ENCODE data around the gene PTPRR.

Gene PTPRR

GRCh38 chr12:70910666-70911065 lies 9.9 kb downstream of the PTPRR start:
- no peak for DNase-seq (ENCODE audit: low read depth)

- no peak for DNase-seq (ENCODE audit: low read depth)
These were observed 11.6 kb downstream of the PTPRR start for GRCh38 chr12:70908978-70909377.

- DNase-seq (ENCODE audit: low read depth): no peak
These were observed 13.1 kb downstream of the PTPRR start for GRCh38 chr12:70907412-70907811.

- no peak for DNase-seq (ENCODE audit: low read depth)
These were observed 24.6 kb downstream of the PTPRR start for GRCh38 chr12:70895956-70896355.

- DNase-seq (ENCODE audit: low read depth): no peak
These were observed 27.9 kb downstream of the PTPRR start for GRCh38 chr12:70892593-70892992.

- no peak for DNase-seq (ENCODE audit: low read depth)
These were observed 29.4 kb downstream of the PTPRR start for GRCh38 chr12:70890895-70891832.

GRCh38 chr12:70885956-70886355 lies 34.6 kb downstream of the PTPRR start:
- no peak for DNase-seq (ENCODE audit: low read depth)

GRCh38 chr12:70883855-70884254 lies 36.7 kb downstream of the PTPRR start:
- DNase-seq (ENCODE audit: low read depth): no peak

- no peak for DNase-seq (ENCODE audit: low read depth)
These were observed 39.8 kb downstream of the PTPRR start for GRCh38 chr12:70880744-70881143.

GRCh38 chr12:70876952-70877351 lies 43.6 kb downstream of the PTPRR start:
- DNase-seq (ENCODE audit: low read depth): no peak

GRCh38 chr12:70875628-70876027 lies 44.9 kb downstream of the PTPRR start:
- DNase-seq (ENCODE audit: low read depth): no peak

- no peak for DNase-seq (ENCODE audit: low read depth)
These were observed 65.5 kb downstream of the PTPRR start for GRCh38 chr12:70854881-70855568.

- DNase-seq (ENCODE audit: low read depth): no peak
These were observed 66.4 kb downstream of the PTPRR start for GRCh38 chr12:70854138-70854537.

- DNase-seq (ENCODE audit: low read depth): no peak
These were observed 67.2 kb downstream of the PTPRR start for GRCh38 chr12:70853326-70853725.

- DNase-seq (ENCODE audit: low read depth): no peak
These were observed 68.0 kb downstream of the PTPRR start for GRCh38 chr12:70852416-70853150.

GRCh38 chr12:70849265-70849960 lies 71.1 kb downstream of the PTPRR start:
- no peak for DNase-seq (ENCODE audit: low read depth)

GRCh38 chr12:70847871-70848270 lies 72.7 kb downstream of the PTPRR start:
- DNase-seq (ENCODE audit: low read depth): no peak

- no peak for DNase-seq (ENCODE audit: low read depth)
These were observed 75.3 kb downstream of the PTPRR start for GRCh38 chr12:70845268-70845667.

- DNase-seq (ENCODE audit: low read depth): no peak
These were observed 77.2 kb downstream of the PTPRR start for GRCh38 chr12:70843363-70843762.

GRCh38 chr12:70842942-70843341 lies 77.6 kb downstream of the PTPRR start:
- no peak for DNase-seq (ENCODE audit: low read depth)

GRCh38 chr12:70842136-70842535 lies 78.4 kb downstream of the PTPRR start:
- no peak for DNase-seq (ENCODE audit: low read depth)

Data from activated T-helper 1 cell treated with Interleukin-2 at 50 U/mL for 16 hours (primary cell).